ENCODE results near the gene GALNT10.

DNA sequence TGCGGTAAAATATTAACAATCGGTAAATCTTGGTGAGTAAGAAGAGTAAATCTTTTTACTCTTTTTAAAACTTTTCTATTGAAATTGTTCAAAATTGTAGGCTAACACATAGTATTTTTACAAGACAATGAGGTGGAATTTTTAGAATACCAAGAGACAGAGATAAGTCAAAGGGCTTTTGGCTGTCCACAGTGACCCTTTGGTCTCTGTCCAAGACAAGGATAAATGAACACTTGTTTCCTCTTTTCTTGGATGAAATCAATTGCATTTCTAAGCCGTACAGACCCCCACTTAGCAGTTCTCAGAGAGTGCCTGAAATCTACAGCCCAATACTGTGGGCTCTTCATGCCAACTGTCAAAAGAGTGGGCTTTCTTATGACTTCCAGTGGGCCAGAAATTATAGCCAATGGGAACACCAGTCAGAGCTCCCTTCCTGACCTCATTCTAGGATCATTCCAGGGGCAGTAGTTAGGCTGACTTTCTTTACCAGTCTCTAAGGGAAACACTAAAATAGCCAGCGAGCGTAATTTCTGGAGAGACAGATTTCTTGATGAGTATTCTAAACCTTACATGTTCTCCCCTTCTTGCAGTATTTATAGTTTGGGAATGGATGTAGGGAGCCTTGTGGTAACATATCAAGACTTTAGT, 74.1 kb downstream of the GALNT10 start:
- TF ChIP-seq, protein P1, sequence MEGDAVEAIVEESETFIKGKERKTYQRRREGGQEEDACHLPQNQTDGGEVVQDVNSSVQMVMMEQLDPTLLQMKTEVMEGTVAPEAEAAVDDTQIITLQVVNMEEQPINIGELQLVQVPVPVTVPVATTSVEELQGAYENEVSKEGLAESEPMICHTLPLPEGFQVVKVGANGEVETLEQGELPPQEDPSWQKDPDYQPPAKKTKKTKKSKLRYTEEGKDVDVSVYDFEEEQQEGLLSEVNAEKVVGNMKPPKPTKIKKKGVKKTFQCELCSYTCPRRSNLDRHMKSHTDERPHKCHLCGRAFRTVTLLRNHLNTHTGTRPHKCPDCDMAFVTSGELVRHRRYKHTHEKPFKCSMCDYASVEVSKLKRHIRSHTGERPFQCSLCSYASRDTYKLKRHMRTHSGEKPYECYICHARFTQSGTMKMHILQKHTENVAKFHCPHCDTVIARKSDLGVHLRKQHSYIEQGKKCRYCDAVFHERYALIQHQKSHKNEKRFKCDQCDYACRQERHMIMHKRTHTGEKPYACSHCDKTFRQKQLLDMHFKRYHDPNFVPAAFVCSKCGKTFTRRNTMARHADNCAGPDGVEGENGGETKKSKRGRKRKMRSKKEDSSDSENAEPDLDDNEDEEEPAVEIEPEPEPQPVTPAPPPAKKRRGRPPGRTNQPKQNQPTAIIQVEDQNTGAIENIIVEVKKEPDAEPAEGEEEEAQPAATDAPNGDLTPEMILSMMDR (IDR thresholded peaks at IDR 0.05): no peak
- TF ChIP-seq, protein P2, sequence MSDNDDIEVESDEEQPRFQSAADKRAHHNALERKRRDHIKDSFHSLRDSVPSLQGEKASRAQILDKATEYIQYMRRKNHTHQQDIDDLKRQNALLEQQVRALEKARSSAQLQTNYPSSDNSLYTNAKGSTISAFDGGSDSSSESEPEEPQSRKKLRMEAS (CRISPR knock-in tag; IDR thresholded peaks at IDR 0.05): no peak
- TF ChIP-seq, protein P3, sequence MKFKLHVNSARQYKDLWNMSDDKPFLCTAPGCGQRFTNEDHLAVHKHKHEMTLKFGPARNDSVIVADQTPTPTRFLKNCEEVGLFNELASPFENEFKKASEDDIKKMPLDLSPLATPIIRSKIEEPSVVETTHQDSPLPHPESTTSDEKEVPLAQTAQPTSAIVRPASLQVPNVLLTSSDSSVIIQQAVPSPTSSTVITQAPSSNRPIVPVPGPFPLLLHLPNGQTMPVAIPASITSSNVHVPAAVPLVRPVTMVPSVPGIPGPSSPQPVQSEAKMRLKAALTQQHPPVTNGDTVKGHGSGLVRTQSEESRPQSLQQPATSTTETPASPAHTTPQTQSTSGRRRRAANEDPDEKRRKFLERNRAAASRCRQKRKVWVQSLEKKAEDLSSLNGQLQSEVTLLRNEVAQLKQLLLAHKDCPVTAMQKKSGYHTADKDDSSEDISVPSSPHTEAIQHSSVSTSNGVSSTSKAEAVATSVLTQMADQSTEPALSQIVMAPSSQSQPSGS (CRISPR knock-in tag; IDR thresholded peaks at IDR 0.05; ENCODE audit: borderline replicate concordance, low read depth): no peak
- no peak for TF ChIP-seq TEAD4 (CRISPR knock-in tag; IDR thresholded peaks at IDR 0.05)
- TF ChIP-seq ELF4 (CRISPR knock-in tag; IDR thresholded peaks at IDR 0.05; ENCODE audit: low read depth): no peak
- TF ChIP-seq NR1H2 (CRISPR knock-in tag; IDR thresholded peaks at IDR 0.05): no peak
- TF ChIP-seq, protein P4, sequence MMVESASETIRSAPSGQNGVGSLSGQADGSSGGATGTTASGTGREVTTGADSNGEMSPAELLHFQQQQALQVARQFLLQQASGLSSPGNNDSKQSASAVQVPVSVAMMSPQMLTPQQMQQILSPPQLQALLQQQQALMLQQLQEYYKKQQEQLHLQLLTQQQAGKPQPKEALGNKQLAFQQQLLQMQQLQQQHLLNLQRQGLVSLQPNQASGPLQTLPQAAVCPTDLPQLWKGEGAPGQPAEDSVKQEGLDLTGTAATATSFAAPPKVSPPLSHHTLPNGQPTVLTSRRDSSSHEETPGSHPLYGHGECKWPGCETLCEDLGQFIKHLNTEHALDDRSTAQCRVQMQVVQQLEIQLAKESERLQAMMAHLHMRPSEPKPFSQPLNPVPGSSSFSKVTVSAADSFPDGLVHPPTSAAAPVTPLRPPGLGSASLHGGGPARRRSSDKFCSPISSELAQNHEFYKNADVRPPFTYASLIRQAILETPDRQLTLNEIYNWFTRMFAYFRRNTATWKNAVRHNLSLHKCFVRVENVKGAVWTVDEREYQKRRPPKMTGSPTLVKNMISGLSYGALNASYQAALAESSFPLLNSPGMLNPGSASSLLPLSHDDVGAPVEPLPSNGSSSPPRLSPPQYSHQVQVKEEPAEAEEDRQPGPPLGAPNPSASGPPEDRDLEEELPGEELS (CRISPR knock-in tag; IDR thresholded peaks at IDR 0.05): no peak

All from WTC11 (cell line).